GM19372 (cell line): ENCODE measurements around the gene MTERF1.

ENCODE experiments used
- ATAC-seq: cut with Tn5 transposase; IDR thresholded peaks from one replicate; pipeline ENCODE4 v1.9.1; 2021; ENCODE audit warnings: mild to moderate bottlenecking, low read depth, moderate library complexity; ENCODE audit not compliant: unreplicated experiment

MTERF1 gene

GRCh38 chr7:91835826-91836368 is 44.6 kb downstream of the MTERF1 start:
- ATAC-seq: no peak

- ATAC-seq: no peak
Observed at GRCh38 chr7:91835091-91835825, 45.2 kb downstream of the MTERF1 start.

- no peak for ATAC-seq
Observed at GRCh38 chr7:91832493-91833045, 47.9 kb downstream of the MTERF1 start.

DNA sequence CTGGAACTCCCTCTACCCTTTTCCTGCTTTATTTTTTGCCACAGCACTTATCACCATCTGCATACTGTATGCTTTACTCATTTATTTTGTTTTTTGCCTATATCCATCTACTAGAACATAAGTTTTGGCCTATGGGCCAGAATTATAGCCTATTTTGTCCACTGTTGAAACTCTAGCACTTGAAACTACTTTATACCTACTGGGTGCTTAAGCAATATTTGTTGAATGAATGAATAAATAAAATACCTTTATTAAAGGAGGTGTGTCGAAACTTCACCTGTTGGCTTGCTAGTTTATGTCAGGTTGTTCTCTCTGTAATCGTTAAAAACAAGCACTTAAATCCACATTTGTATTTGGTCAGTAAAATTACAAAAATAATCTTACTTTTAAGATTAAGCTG is 53.3 kb downstream of the MTERF1 start:
- ATAC-seq: no peak

- no peak for ATAC-seq
Observed at GRCh38 chr7:91826377-91826776, 54.1 kb downstream of the MTERF1 start.

- ATAC-seq: no peak
Observed at GRCh38 chr7:91824201-91824600, 56.3 kb downstream of the MTERF1 start.
